Measurements from ENCODE around the gene LCMT1. TPM values are rescaled to one million over a fixed set of nuclear protein-coding genes. Genes with fewer than 3 reads are reported as not detected.

Gene LCMT1
- 27.4 and 28.4 TPM in 2 replicates for total RNA-seq

DNA sequence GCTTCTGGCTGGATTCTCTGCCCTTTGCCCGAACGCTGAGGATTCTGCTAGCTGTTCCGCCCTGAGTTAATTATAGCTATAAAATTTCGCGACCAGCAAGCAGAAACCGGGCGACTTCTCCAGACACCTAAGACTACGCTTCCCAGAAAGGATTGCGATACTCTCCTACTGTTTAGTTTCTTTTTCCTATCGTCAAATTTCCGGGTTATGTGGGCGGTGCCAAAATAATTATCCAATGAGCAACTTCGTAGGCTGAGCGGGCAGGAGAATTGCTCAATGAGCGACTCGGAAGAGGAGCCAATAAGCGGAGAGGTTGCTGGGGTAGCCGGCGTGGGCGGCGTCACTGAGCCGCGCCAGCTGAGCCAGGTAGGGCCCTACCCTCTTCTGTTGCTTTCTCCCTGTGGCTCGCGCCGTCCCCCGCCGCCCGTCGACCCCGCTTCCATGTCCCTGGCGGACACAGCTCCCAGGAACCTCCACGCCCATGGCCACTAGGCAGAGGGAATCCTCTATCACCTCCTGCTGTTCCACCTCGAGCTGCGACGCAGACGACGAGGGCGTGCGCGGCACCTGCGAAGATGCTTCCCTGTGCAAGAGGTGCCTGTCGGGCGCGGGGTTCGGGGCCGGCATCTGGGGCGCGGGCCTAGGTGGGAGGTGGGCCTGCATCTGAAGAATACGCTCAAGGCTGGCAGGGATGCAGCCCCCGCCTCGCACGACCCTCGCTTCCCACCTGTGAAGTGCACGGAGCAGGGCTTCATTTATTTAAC lies at the start of gene LCMT1:
LCMT1 (plus strand) TSS at position 340 of the 764 bp plus-strand sequence; CDS start at position 482, 142 bp downstream.

Other genes with a start within 250 kb of the LCMT1 start
- 28.9 and 43.8 TPM in 2 replicates for gene ARHGAP17, start 96.4 kb upstream of the LCMT1 start, total RNA-seq
- gene AQP8, start 105.2 kb downstream of the LCMT1 start, total RNA-seq: not detected in 2 replicates
- 3.1 and 4.0 TPM in 2 replicates for gene ZKSCAN2, start 146.1 kb downstream of the LCMT1 start, total RNA-seq

All from endothelial cell of coronary artery (primary cell).